Natural killer cell (primary cell): ENCODE measurements around the gene SPATA16. TPM values are rescaled to one million over a fixed set of nuclear protein-coding genes. Genes with fewer than 3 reads are reported as not detected.
"Not testable (repeated sequence)": the region's sequence is repeated elsewhere in the genome, so short reads cannot be mapped to it uniquely, and the experiment has no call there.

Experiments used
- ATAC-seq, 3 donors: fragments of 150-1000 bp in 2 of 3; fragments of 200-7000 bp in 1 of 3; cut with Tn5 transposase; 1 replicate in 1 of 3; 2 replicates in 2 of 3; pipeline ENCODE4 v1.10.0; 2021; ENCODE audit warnings: mild to moderate bottlenecking in 2 of 3, moderate library complexity in 2 of 3
- DNase-seq, 2 donors: peaks; one replicate each; pipeline versions ENCODE4 v3.0.0 to v3.0.0-alpha.2; 2013 to 2021; ENCODE audit warnings: mixed read lengths in 1 of 2
- H3K27ac ChIP-seq: one replicate; pipeline ENCODE4 v1.5.1; 2013; ENCODE audit warnings: mild to moderate bottlenecking, low read length
- H3K27me3 ChIP-seq: one replicate; pipeline ENCODE4 v1.6.1; 2013; ENCODE audit warnings: low read length; ENCODE audit not compliant: control insufficient read depth, insufficient read depth
- H3K36me3 ChIP-seq: one replicate; pipeline ENCODE4 v1.6.1; 2013; ENCODE audit warnings: low read length; ENCODE audit not compliant: control insufficient read depth, insufficient read depth
- H3K4me1 ChIP-seq: one replicate; pipeline ENCODE4 v1.6.1; 2013; ENCODE audit warnings: low read length; ENCODE audit not compliant: control insufficient read depth, insufficient read depth
- H3K4me3 ChIP-seq: one replicate; pipeline ENCODE4 v1.5.1; 2013; ENCODE audit warnings: low read length
- H3K9me3 ChIP-seq: one replicate; pipeline ENCODE4 v1.6.1; 2013; ENCODE audit warnings: low read length; ENCODE audit not compliant: control insufficient read depth, insufficient read depth
- H3K27ac Mint-ChIP-seq, 2 donors: one replicate each; pipeline ENCODE4 v1.8.0; 2022; ENCODE audit warnings: mild to moderate bottlenecking in 2 of 2, mixed read lengths in 2 of 2, moderate library complexity in 1 of 2
- H3K27me3 Mint-ChIP-seq, 2 donors: one replicate each; pipeline ENCODE4 v1.8.0; 2022; ENCODE audit warnings: low read depth in 2 of 2, mixed read lengths in 2 of 2
- H3K36me3 Mint-ChIP-seq: one replicate; pipeline ENCODE4 v1.8.0; 2022; ENCODE audit warnings: mixed read lengths
- H3K4me1 Mint-ChIP-seq, 2 donors: one replicate each; pipeline ENCODE4 v1.8.0; 2022; ENCODE audit warnings: mixed read lengths in 2 of 2
- H3K4me3 Mint-ChIP-seq: one replicate; pipeline ENCODE4 v1.8.0; 2022; ENCODE audit warnings: mild to moderate bottlenecking, moderate library complexity, mixed read lengths
- H3K9me3 Mint-ChIP-seq, 2 donors: one replicate each; pipeline ENCODE4 v1.8.0; 2022; ENCODE audit warnings: mixed read lengths in 2 of 2
- CTCF ChIP-seq: fragments of 200-600 bp; IDR thresholded peaks from one replicate; pipeline ENCODE4 v1.8.0; 2022; ENCODE audit warnings: antibody characterized with exemption
- WGBS: methylation state at CpG from one replicate; pipeline ENCODE4 v1.1.7; 2013; ENCODE audit warnings: missing lambda C conversion rate; ENCODE audit not compliant: insufficient coverage; 5-methylcytosine and 5-hydroxymethylcytosine counted together
- intact Hi-C: fragments of 100-400 bp; cut with micrococcal nuclease; formaldehyde crosslinking; loops from one replicate; pipeline ENCODE4 v1.14.2; 2022
- total RNA-seq, 4 donors: library from RNA; stranded (reverse); fragments of 120-200 nt in 1 of 4; gene quantifications; one replicate each; pipeline versions ENCODE4 v1.2.3 to v1.2.4, GENCODE V29; 2013 to 2022

The SPATA16 gene
- total RNA-seq: not detected
- total RNA-seq (2013): not detected

- Mint-ChIP-seq H3K36me3 (no peaks in the 10 kb centered on the region), H3K27ac (no peak within 1 kb of the TSS), H3K9me3 (peaks cover 0 to 2% of the 10 kb centered on the region in 2 donors), H3K4me3 (no peak within 1 kb of the TSS), H3K4me1 (no peaks in the 10 kb centered on the region), H3K27me3 (no peaks in the 10 kb centered on the region)
- ATAC-seq (no peak), DNase-seq (no peak)
- H3K4me3 ChIP-seq: no peak within 1 kb of the TSS
- no peaks in the 10 kb centered on the region for H3K9me3 ChIP-seq
- H3K27me3 ChIP-seq: no peaks in the 10 kb centered on the region
- 92% methylated on average over 17 of the region's 18 CpGs for WGBS
- H3K4me1 ChIP-seq: no peaks in the 10 kb centered on the region
- TF ChIP-seq CTCF: no peak
- H3K36me3 ChIP-seq: no peaks in the 10 kb centered on the region
- H3K27ac ChIP-seq: no peak within 1 kb of the TSS
- intact Hi-C loops: no loop called here
Measured at GRCh38 chr3:173140986-173141385, at the start of gene SPATA16. Gene SPATA16, minus strand, starts transcription at chr3:173141235. Its CDS starts 23,504 bp downstream, at chr3:173117731.

- H3K27me3 ChIP-seq, H3K4me1 Mint-ChIP-seq, H3K27ac ChIP-seq, H3K36me3 ChIP-seq, H3K27ac Mint-ChIP-seq, H3K4me3 Mint-ChIP-seq, H3K36me3 Mint-ChIP-seq, ATAC-seq, H3K27me3 Mint-ChIP-seq, H3K9me3 Mint-ChIP-seq, H3K4me3 ChIP-seq, DNase-seq, H3K4me1 ChIP-seq, intact Hi-C loops, H3K9me3 ChIP-seq: not testable (repeated sequence)
- 78% methylated on average over 4 of the region's 4 CpGs for WGBS
Measured at GRCh38 chr3:173183022-173183421, 42.0 kb upstream of the SPATA16 start.

DNA sequence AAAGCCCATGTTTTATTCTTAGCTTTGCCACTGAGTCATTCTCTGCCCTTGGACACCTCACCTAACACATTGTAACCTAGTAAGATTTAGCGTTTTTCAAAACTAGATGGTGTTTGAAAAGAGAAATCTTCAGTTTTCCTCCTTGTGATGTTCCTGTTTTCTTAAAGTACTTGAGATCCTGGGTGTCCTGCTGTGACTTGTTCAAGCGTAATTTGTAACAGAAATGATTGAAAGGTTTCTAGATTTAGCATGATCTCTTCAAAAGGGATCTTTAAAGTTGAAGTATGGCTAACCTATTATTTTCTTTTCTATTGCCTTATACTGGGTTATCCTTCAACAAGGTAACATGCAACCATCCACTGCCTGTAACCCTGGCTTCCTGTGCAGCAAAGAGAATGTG lies 32.6 kb upstream of the SPATA16 start:
- no peaks in the 10 kb centered on the region for H3K36me3 Mint-ChIP-seq
- Histone ChIP-seq H3K4me1 (no peaks in the 10 kb centered on the region), H3K36me3 (no peaks in the 10 kb centered on the region), H3K27me3 (no peaks in the 10 kb centered on the region), H3K9me3 (no peaks in the 10 kb centered on the region), H3K27ac (no peak overlapping the region), H3K4me3 (no peak overlapping the region)
- H3K4me1 Mint-ChIP-seq: no peaks in the 10 kb centered on the region
- peaks cover 8 to 10% of the 10 kb centered on the region in 2 donors for H3K9me3 Mint-ChIP-seq
- no peak overlapping the region for H3K27ac Mint-ChIP-seq
- H3K27me3 Mint-ChIP-seq: no peaks in the 10 kb centered on the region
- ATAC-seq (no peak), DNase-seq (no peak)
- WGBS: 44% methylated on average over 2 of the region's 2 CpGs
- H3K4me3 Mint-ChIP-seq: no peak overlapping the region
- intact Hi-C loops: no loop called here
- TF ChIP-seq CTCF: no peak

- ATAC-seq, intact Hi-C loops, H3K36me3 Mint-ChIP-seq, H3K36me3 ChIP-seq, H3K4me1 ChIP-seq, H3K27ac ChIP-seq, H3K4me1 Mint-ChIP-seq, H3K9me3 ChIP-seq, H3K27ac Mint-ChIP-seq, H3K27me3 Mint-ChIP-seq, H3K27me3 ChIP-seq, H3K4me3 ChIP-seq, DNase-seq, H3K4me3 Mint-ChIP-seq: not testable (repeated sequence)
- peaks cover 5 to 12% of the 10 kb centered on the region in 2 donors for H3K9me3 Mint-ChIP-seq
- 89% methylated on average over 6 of the region's 8 CpGs for WGBS
Measured at GRCh38 chr3:173159139-173159538, 18.1 kb upstream of the SPATA16 start.

GRCh38 chr3:173156533-173156932 lies 15.5 kb upstream of the SPATA16 start:
- H3K9me3 ChIP-seq, H3K27ac ChIP-seq, H3K27me3 ChIP-seq, H3K4me1 Mint-ChIP-seq, H3K27me3 Mint-ChIP-seq, H3K36me3 ChIP-seq, DNase-seq, H3K36me3 Mint-ChIP-seq, H3K27ac Mint-ChIP-seq, H3K4me1 ChIP-seq, intact Hi-C loops, H3K4me3 Mint-ChIP-seq, ATAC-seq, H3K4me3 ChIP-seq: not testable (repeated sequence)
- H3K9me3 Mint-ChIP-seq: peaks cover 5 to 12% of the 10 kb centered on the region in 2 donors
- 96% methylated on average over 8 of the region's 9 CpGs for WGBS
